Activated B cell treated with CpG ODN at 0.5 μM for 24 hours (primary cell): Measurements from ENCODE around the gene ABL2. TPM values are rescaled to one million over a fixed set of nuclear protein-coding genes. Genes with fewer than 3 reads are reported as not detected.

Experiments
- ATAC-seq: fragments of 200-7000 bp; cut with Tn5 transposase; one replicate; pipeline ENCODE4 v1.10.0; 2021; ENCODE audit warnings: low read depth, mild to moderate bottlenecking, moderate library complexity
- CTCF ChIA-PET: fragments of 350-600 bp; sonication (Branson Sonifier 250); formaldehyde crosslinking; loops from one replicate; lab custom pipeline; 2021; ENCODE audit warnings: antibody characterized with exemption; lab: Charles Lee
- POLR2A ChIA-PET: fragments of 350-600 bp; sonication (Branson Sonifier 250); formaldehyde crosslinking; loops from one replicate; lab custom pipeline; 2021; ENCODE audit warnings: antibody characterized with exemption; lab: Charles Lee
- DNase-seq: peaks from one replicate; pipeline ENCODE4 v3.0.0; 2022
- H3K27ac Mint-ChIP-seq: one replicate; pipeline ENCODE4 v1.8.0; 2020; ENCODE audit warnings: mixed read lengths
- H3K27me3 Mint-ChIP-seq: one replicate; pipeline ENCODE4 v1.8.0; 2021; ENCODE audit warnings: mixed read lengths
- H3K36me3 Mint-ChIP-seq: one replicate; pipeline ENCODE4 v1.8.0; 2021; ENCODE audit warnings: low read depth, mixed read lengths
- H3K4me1 Mint-ChIP-seq: one replicate; pipeline ENCODE4 v1.8.0; 2021; ENCODE audit warnings: mixed read lengths
- H3K4me3 Mint-ChIP-seq: one replicate; pipeline ENCODE4 v1.8.0; 2020; ENCODE audit warnings: mild to moderate bottlenecking, mixed read lengths
- H3K9me3 Mint-ChIP-seq: one replicate; pipeline ENCODE4 v1.8.0; 2020; ENCODE audit warnings: mixed read lengths
- CTCF ChIP-seq: fragments of 200-600 bp; IDR thresholded peaks from one replicate; pipeline ENCODE4 v1.8.0; 2022; ENCODE audit warnings: antibody characterized with exemption, mild to moderate bottlenecking
- intact Hi-C: fragments of 100-400 bp; cut with micrococcal nuclease; formaldehyde crosslinking; loops from one replicate; pipeline ENCODE4 v1.15.1; 2024
- total RNA-seq: library from RNA; stranded (reverse); gene quantifications from 2 replicates; pipeline ENCODE4 v1.2.3, GENCODE V29; 2022

The ABL2 gene
- total RNA-seq, 1 donor from 2014 or later = 15.2 TPM

GRCh38 chr1:179183857-179184256 is 45.6 kb downstream of the ABL2 start:
- H3K4me1 Mint-ChIP-seq = peaks cover 3% of the 10 kb centered on the region
- no peak for TF ChIP-seq CTCF
- CTCF ChIA-PET = no interaction called here
- H3K36me3 Mint-ChIP-seq = peaks cover 2% of the 10 kb centered on the region
- intact Hi-C loops = loop anchor here (5.0 kb wide), 1 partner anchor 33 kb away; no protein-coding TSS in a partner anchor
- H3K4me3 Mint-ChIP-seq = no peak overlapping the region
- DNase-seq = no peak
- no peak overlapping the region for H3K27ac Mint-ChIP-seq
- ATAC-seq = no peak
- H3K9me3 Mint-ChIP-seq = no peaks in the 10 kb centered on the region
- POLR2A ChIA-PET = no interaction called here
- no peaks in the 10 kb centered on the region for H3K27me3 Mint-ChIP-seq

- Mint-ChIP-seq H3K27me3 (no peaks in the 10 kb centered on the region), H3K4me3 (no peak overlapping the region), H3K36me3 (peaks cover 2% of the 10 kb centered on the region), H3K27ac (no peak overlapping the region), H3K4me1 (no peaks in the 10 kb centered on the region), H3K9me3 (no peaks in the 10 kb centered on the region)
- intact Hi-C loops = no loop called here
- no peak for TF ChIP-seq CTCF
- ChIA-PET POLR2A (no interaction called here), CTCF (no interaction called here)
- no peak for DNase-seq
- no peak for ATAC-seq
Measured at GRCh38 chr1:179178950-179179349, 50.5 kb downstream of the ABL2 start.

GRCh38 chr1:179178183-179178582 is 51.3 kb downstream of the ABL2 start:
- Mint-ChIP-seq H3K36me3 (peaks cover 2% of the 10 kb centered on the region), H3K27me3 (no peaks in the 10 kb centered on the region), H3K4me1 (no peaks in the 10 kb centered on the region), H3K27ac (no peak overlapping the region), H3K4me3 (no peak overlapping the region), H3K9me3 (no peaks in the 10 kb centered on the region)
- intact Hi-C loops = no loop called here
- DNase-seq = no peak
- no peak for TF ChIP-seq CTCF
- ATAC-seq = no peak
- ChIA-PET CTCF (no interaction called here), POLR2A (no interaction called here)

GRCh38 chr1:179177615-179178014 is 51.9 kb downstream of the ABL2 start:
- Mint-ChIP-seq H3K36me3 (no peaks in the 10 kb centered on the region), H3K4me1 (no peaks in the 10 kb centered on the region), H3K4me3 (no peak overlapping the region), H3K27ac (no peak overlapping the region), H3K27me3 (no peaks in the 10 kb centered on the region), H3K9me3 (no peaks in the 10 kb centered on the region)
- intact Hi-C loops = no loop called here
- no peak for TF ChIP-seq CTCF
- ATAC-seq (no peak), DNase-seq (no peak)
- ChIA-PET POLR2A (no interaction called here), CTCF (no interaction called here)

GRCh38 chr1:179177182-179177581 is 52.3 kb downstream of the ABL2 start:
- Mint-ChIP-seq H3K36me3 (no peaks in the 10 kb centered on the region), H3K9me3 (no peaks in the 10 kb centered on the region), H3K27me3 (no peaks in the 10 kb centered on the region), H3K4me1 (no peaks in the 10 kb centered on the region), H3K4me3 (no peak overlapping the region), H3K27ac (no peak overlapping the region)
- CTCF ChIA-PET = no interaction called here
- no peak for TF ChIP-seq CTCF
- no peak for DNase-seq
- POLR2A ChIA-PET = no interaction called here
- intact Hi-C loops = no loop called here
- ATAC-seq = no peak
